Endothelial cell of umbilical vein (primary cell): Measurements from ENCODE around the gene NPM1. TPM values are rescaled to one million over a fixed set of nuclear protein-coding genes. Genes with fewer than 3 reads are reported as not detected.

Source experiments
- BruUV-seq: library from RNA; stranded (reverse); fragments of 400-500 nt; replicated peaks from 2 replicates; lab custom pipeline; 2021; lab: Mats Ljungman, UMichigan
- CTCF ChIA-PET: fragments of 300-600, 350-600 bp; sonication (Branson Sonifier 250); formaldehyde crosslinking; loops from one replicate; lab custom pipeline; 2021; ENCODE audit warnings: antibody characterized with exemption, inconsistent platforms; lab: Charles Lee
- POLR2A ChIA-PET: fragments of 300-600, 350-600 bp; sonication (Branson Sonifier 250); formaldehyde crosslinking; loops from one replicate; lab custom pipeline; 2021; ENCODE audit warnings: antibody characterized with exemption, inconsistent platforms; lab: Charles Lee
- DNase-seq: peaks from one replicate; pipeline ENCODE4 v3.0.0-alpha.2; 2011; ENCODE audit warnings: low read depth, low spot score
- FAIRE-seq: peaks from 2 replicates; lab custom pipeline; 2011; peaks lifted over from hg19 to GRCh38; lab: Jason Lieb, UNC
- H2AFZ ChIP-seq: 2 replicates; pipeline ENCODE4 v1.6.0; 2012; ENCODE audit warnings: low read depth, low read length, control low read depth, inconsistent platforms
- H3K27ac ChIP-seq: 2 replicates; pipeline ENCODE4 v1.5.1; 2011; ENCODE audit warnings: low read depth, mild to moderate bottlenecking, control low read depth, low read length, moderate library complexity; ENCODE audit not compliant: insufficient read depth
- H3K27me3 ChIP-seq, 2 experiments: 2 replicates each; pipeline versions ENCODE4 v1.6.0 to v1.6.1; 2011; ENCODE audit warnings: low read length in 2 of 2, mixed read lengths in 1 of 2; ENCODE audit not compliant: control insufficient read depth in 2 of 2, insufficient read depth in 2 of 2
- H3K36me3 ChIP-seq, 2 experiments: 2 replicates in 1 of 2; 3 replicates in 1 of 2; pipeline ENCODE4 v1.5.1; 2011; ENCODE audit warnings: low read length in 2 of 2, mild to moderate bottlenecking in 1 of 2, moderate library complexity in 1 of 2; ENCODE audit not compliant: control insufficient read depth in 2 of 2, insufficient read depth in 2 of 2; ENCODE audit errors: extremely low read depth in 1 of 2
- H3K4me1 ChIP-seq: 3 replicates; pipeline ENCODE4 v1.5.1; 2011; ENCODE audit warnings: mild to moderate bottlenecking, low read length; ENCODE audit not compliant: control insufficient read depth, insufficient read depth; ENCODE audit errors: extremely low read depth
- H3K4me2 ChIP-seq: 2 replicates; pipeline ENCODE4 v1.6.1; 2011; ENCODE audit warnings: low read length, control low read depth, mixed read lengths; ENCODE audit not compliant: insufficient read depth
- H3K4me3 ChIP-seq, 3 experiments: fragments of 200-600 bp in 1 of 3; sonication (generic), shearing (Covaris generic) in 1 of 3; replicated peaks in 1 of 3; 2 replicates each; pipeline ENCODE4 v1.5.1; 2011 to 2016; ENCODE audit warnings: control low read depth in 3 of 3, low read length in 3 of 3, mild to moderate bottlenecking in 2 of 3, inconsistent platforms in 1 of 3, low read depth in 1 of 3, moderate library complexity in 1 of 3; ENCODE audit not compliant: insufficient read depth in 1 of 3
- H3K79me2 ChIP-seq: 2 replicates; pipeline ENCODE4 v1.6.0; 2012; ENCODE audit warnings: low read length, inconsistent platforms; ENCODE audit not compliant: control insufficient read depth, insufficient read depth
- H3K9ac ChIP-seq: replicated peaks from 2 replicates; pipeline ENCODE3; 2011; ENCODE audit warnings: low read length, control low read depth; ENCODE audit not compliant: insufficient read depth; ENCODE audit errors: extremely low read depth
- H3K9me1 ChIP-seq: replicated peaks from 3 replicates; pipeline ENCODE4 v1.6.0; 2011; ENCODE audit warnings: mild to moderate bottlenecking, low read length; ENCODE audit not compliant: control insufficient read depth, insufficient read depth; ENCODE audit errors: extremely low read depth
- H3K9me3 ChIP-seq: replicated peaks from 2 replicates; pipeline ENCODE4 v1.5.1; 2012; ENCODE audit warnings: low read length, inconsistent platforms; ENCODE audit not compliant: control insufficient read depth, insufficient read depth
- H4K20me1 ChIP-seq: replicated peaks from 2 replicates; pipeline ENCODE3; 2011; ENCODE audit warnings: mild to moderate bottlenecking, low read length; ENCODE audit not compliant: control insufficient read depth, insufficient read depth; ENCODE audit errors: extremely low read depth
- EZH2 ChIP-seq: IDR thresholded peaks from 2 replicates; pipeline ENCODE4 v1.6.1; 2012; ENCODE audit warnings: borderline replicate concordance, low read depth, mild to moderate bottlenecking, moderate library complexity, low read length, inconsistent platforms; ENCODE audit not compliant: severe bottlenecking
- FOS ChIP-seq: IDR thresholded peaks from 2 replicates; pipeline ENCODE4 v1.6.1; 2011; ENCODE audit warnings: mild to moderate bottlenecking, low read length, moderate library complexity, borderline replicate concordance; ENCODE audit not compliant: insufficient read depth
- GATA2 ChIP-seq: IDR thresholded peaks from 2 replicates; pipeline ENCODE4 v1.7.0; 2011; ENCODE audit warnings: low read depth, mild to moderate bottlenecking, moderate library complexity, mixed read lengths, low read length; ENCODE audit not compliant: insufficient read length, insufficient read depth
- JUN ChIP-seq: IDR thresholded peaks from 2 replicates; pipeline ENCODE4 v1.6.1; 2011; ENCODE audit warnings: borderline replicate concordance, low read depth; ENCODE audit not compliant: insufficient read length, insufficient read depth
- MYC ChIP-seq: IDR thresholded peaks from one replicate; pipeline ENCODE4 v1.6.1; 2011; ENCODE audit warnings: mild to moderate bottlenecking, low read depth, low read length
- POLR2A ChIP-seq: IDR thresholded peaks from 2 replicates; pipeline ENCODE4 v1.6.1; 2012; ENCODE audit warnings: low read depth, mild to moderate bottlenecking, control low read depth, low read length
- POLR2AphosphoS5 ChIP-seq: IDR thresholded peaks from 2 replicates; pipeline ENCODE4 v1.6.1; 2012; ENCODE audit warnings: low read depth, mild to moderate bottlenecking, control low read depth, low read length, moderate library complexity; ENCODE audit not compliant: insufficient read depth
- dilution Hi-C: fragments of 300-500 bp; cut with MboI; formaldehyde crosslinking; loops from one replicate; pipeline ENCODE4 v1.15.0; 2019; ENCODE audit warnings: low sequenced_read_pairs; ENCODE audit not compliant: extremely low pct_ligation_motif_present
- intact Hi-C: fragments of 100-400 bp; cut with micrococcal nuclease; formaldehyde crosslinking; loops from one replicate; pipeline ENCODE4 v1.10.0; 2022
- polyA plus RNA-seq, 4 experiments: library from polyadenylated mRNA; depleted of rRNA in 3 of 4; stranded (reverse) in 3 of 4; unstranded in 1 of 4; fragments of >200 nt; gene quantifications; 2 replicates each; pipeline versions ENCODE4 v1.2.1 to v1.2.3, GENCODE V29; 2011 to 2012; ENCODE audit warnings: missing spikeins in 1 of 4
- total RNA-seq: library from RNA; stranded (reverse); gene quantifications from 2 replicates; pipeline ENCODE4 v1.2.3, GENCODE V29; 2021
- TF ChIP-seq, protein P1 (sequence below): IDR thresholded peaks from 2 replicates; pipeline ENCODE4 v1.6.1; 2011; ENCODE audit not compliant: insufficient read depth, insufficient read length
- TF ChIP-seq, protein P2 (sequence below), 2 donors: IDR thresholded peaks; 1 replicate in 1 of 2; 2 replicates in 1 of 2; pipeline ENCODE4 v1.5.1; 2011; ENCODE audit warnings: low read length in 2 of 2, mild to moderate bottlenecking in 2 of 2, moderate library complexity in 2 of 2, control low read depth in 1 of 2, inconsistent platforms in 1 of 2, low read depth in 1 of 2; ENCODE audit not compliant: insufficient read depth in 1 of 2; ENCODE audit errors: extremely low read depth in 1 of 2

NPM1 gene
- total and polyA plus RNA-seq, 2 donors (not counting 3 experiments of a cell fraction or from before 2014, with no cell fraction given): 618 to 1,695 TPM

- intact Hi-C loops (no loop called here), dilution Hi-C loops (no loop called here)
- Histone ChIP-seq H3K9ac (no peak overlapping the region), H3K9me3 (no peaks in the 10 kb centered on the region), H2AFZ (no peak overlapping the region), H4K20me1 (peaks cover 16% of the 10 kb centered on the region), H3K4me3 (no peak overlapping the region), H3K27ac (no peak overlapping the region), H3K36me3 (peaks cover 23 to 65% of the 10 kb centered on the region in 2 experiments), H3K4me2 (no peak overlapping the region), H3K4me1 (peaks cover 7% of the 10 kb centered on the region), H3K27me3 (no peaks in the 10 kb centered on the region), H3K9me1 (no peaks in the 10 kb centered on the region), H3K79me2 (peaks cover 55% of the 10 kb centered on the region)
- no peak for DNase-seq
- TF ChIP-seq, protein P1, sequence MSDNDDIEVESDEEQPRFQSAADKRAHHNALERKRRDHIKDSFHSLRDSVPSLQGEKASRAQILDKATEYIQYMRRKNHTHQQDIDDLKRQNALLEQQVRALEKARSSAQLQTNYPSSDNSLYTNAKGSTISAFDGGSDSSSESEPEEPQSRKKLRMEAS: no peak
- TF ChIP-seq EZH2 (no peak), MYC (no peak), GATA2 (no peak), FOS (no peak), JUN (no peak), POLR2AphosphoS5 (no peak), POLR2A (no peak)
- TF ChIP-seq, protein P2, sequence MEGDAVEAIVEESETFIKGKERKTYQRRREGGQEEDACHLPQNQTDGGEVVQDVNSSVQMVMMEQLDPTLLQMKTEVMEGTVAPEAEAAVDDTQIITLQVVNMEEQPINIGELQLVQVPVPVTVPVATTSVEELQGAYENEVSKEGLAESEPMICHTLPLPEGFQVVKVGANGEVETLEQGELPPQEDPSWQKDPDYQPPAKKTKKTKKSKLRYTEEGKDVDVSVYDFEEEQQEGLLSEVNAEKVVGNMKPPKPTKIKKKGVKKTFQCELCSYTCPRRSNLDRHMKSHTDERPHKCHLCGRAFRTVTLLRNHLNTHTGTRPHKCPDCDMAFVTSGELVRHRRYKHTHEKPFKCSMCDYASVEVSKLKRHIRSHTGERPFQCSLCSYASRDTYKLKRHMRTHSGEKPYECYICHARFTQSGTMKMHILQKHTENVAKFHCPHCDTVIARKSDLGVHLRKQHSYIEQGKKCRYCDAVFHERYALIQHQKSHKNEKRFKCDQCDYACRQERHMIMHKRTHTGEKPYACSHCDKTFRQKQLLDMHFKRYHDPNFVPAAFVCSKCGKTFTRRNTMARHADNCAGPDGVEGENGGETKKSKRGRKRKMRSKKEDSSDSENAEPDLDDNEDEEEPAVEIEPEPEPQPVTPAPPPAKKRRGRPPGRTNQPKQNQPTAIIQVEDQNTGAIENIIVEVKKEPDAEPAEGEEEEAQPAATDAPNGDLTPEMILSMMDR (IDR thresholded peaks at IDR 0.05; ENCODE audit: extremely low read depth in 1 of 2, insufficient read depth in 1 of 2, low read depth in 1 of 2, low read length in 2 of 2): no peak
- no TSS peak for BruUV-seq
- ChIA-PET CTCF (interaction anchor here (2.0 kb wide), 1 partner anchor 502 kb away, joined by 5 read pairs; no protein-coding TSS in a partner anchor), POLR2A (no interaction called here)
- no peak for FAIRE-seq
Observed at GRCh38 chr5:171410181-171410580, 22.5 kb downstream of the NPM1 start.
